ENCODE results near the gene FAF1.
"Not testable (repeated sequence)": the region's sequence is repeated elsewhere in the genome, so short reads cannot be mapped to it uniquely, and the experiment has no call there.

FAF1 gene

GRCh38 chr1:50747394-50747793 is 212.7 kb downstream of the FAF1 start:
- DNase-seq: no peak

DNA sequence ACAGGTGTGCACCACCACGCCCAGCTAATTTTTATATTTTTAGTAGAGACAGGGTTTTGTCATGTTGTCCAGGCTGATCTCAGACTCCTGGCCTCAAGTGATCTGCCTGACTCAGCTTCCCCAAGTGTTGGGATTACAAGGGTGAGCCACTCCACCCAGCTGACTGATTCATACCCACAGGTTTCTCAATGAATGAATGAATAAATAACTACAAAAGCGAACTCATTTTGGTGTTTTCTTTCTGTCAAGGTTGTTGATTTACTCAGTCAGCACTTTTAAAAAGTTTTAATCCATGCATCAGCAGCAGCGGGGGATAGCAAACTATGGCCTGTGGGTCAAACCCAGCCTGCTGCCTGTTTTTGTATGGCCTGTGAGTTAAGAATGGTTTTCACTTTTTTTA is 217.5 kb downstream of the FAF1 start:
- DNase-seq: no peak

GRCh38 chr1:50739125-50739524 is 220.9 kb downstream of the FAF1 start:
- no peak for DNase-seq

DNA sequence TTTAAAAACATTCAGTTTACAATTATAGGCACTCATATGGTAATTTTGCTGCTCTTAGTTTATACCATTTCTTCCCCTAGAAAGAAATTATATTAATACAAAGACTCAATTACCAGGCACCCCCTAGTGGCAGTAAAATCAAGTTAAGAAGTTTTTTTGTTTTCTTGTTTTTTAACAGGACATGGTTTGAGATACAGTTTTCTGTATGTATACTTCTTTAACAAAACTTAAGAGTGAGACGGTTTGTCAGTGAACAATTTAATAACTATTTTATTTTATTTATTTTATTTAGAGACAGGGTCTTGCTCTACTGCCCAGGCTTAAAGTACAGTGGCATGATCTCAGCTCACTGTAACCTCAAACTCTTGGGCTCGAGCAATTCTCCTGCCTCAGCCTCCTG is 224.6 kb downstream of the FAF1 start:
- DNase-seq: no peak

DNA sequence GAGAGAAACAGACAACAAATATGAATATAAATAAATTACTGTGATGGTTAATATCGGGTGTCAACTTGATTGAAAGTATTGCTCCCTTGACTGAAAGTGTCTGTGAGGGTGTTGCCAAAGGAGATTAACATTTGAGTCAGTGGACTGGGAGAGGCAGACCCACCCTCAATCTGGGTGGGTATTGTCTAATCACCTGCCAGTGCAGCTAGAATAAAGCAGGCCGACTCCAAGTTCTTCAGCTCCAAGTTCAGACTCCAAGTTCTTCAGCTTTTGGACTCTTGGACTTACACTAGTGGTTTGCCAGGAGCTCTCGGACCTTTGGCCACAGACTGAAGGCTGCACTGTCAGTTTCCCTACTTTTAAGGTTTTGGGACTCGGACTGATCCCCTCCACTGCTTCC is 232.5 kb downstream of the FAF1 start:
- DNase-seq: not testable (repeated sequence)

DNA sequence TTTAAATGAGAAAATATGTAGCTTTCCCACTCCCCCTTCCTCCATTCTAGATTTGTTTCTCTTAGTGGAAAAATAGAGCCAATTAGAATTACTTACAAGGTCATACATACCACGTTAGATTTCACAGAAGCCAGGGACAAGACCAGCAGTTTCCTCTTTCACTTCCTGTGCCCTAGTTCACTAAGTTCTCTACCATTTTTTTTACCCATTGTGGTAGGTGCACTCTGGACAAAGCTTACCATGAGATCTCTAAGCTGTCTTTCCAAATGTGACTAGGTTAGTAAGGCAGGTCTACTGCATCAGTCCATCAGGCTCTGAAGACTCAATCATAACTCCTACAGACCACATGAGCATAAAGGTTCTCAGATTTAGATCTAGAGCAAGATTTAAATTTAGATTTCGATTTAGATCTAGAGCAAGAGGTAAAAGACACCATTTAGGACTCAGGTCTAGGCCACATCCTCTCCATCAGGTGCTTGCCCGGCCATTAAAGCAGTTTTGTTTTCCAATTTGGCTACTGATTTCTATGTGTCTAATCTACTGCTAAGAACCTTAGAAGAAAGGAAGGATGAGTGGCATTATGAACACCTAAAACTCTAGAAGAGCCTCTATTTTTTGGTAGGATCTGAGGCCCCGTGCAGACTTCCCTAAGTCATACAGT is 235.3 kb downstream of the FAF1 start:
- DNase-seq: no peak

DNA sequence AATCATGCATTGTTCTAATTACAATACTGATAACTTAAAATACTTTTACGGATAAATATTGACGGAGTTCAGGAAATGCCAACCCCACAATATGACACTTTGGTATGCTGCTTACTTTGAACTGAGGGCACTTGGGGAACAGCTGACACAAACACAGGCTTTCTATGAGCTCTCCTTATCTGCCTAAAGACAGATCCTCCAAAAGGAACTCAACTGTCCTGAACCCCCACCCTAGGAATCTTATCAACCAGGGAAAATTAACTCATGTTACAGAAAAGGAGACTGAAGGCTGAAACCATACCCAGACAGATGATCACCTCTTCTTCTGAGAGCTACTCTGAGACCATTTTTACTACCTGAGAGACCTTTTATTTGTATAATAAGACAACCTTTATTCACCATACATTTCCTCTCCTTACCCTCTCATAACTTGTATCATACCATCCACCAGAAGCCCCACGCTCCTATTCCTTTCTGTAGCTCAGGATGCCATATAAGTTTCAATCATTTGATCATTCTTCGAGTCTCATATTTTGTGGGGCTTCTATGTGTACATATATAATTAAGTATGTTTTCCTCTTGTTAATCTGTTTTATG is 239.5 kb downstream of the FAF1 start:
- DNase-seq: no peak

- no peak for DNase-seq
Measured at GRCh38 chr1:50719126-50719525, 240.9 kb downstream of the FAF1 start.

DNA sequence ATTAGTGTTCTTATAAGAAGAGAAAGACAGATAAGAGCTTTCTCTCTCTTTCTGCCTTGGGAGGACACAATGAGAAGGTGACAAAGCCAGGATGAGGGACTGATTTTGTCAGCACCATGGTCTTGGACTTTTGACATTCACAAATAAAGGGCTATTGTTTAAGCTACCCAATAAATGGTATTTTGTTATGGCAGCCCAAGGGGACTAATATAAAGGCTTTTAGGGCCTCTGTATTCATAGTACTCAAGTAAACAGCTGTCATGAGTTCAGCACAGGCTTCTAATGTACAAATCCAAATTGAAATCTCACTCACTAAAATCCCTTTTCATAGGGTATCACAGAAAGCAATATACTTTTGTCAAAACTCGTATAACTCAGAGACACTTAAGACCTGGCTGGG is 242.7 kb downstream of the FAF1 start:
- DNase-seq: no peak

DNA sequence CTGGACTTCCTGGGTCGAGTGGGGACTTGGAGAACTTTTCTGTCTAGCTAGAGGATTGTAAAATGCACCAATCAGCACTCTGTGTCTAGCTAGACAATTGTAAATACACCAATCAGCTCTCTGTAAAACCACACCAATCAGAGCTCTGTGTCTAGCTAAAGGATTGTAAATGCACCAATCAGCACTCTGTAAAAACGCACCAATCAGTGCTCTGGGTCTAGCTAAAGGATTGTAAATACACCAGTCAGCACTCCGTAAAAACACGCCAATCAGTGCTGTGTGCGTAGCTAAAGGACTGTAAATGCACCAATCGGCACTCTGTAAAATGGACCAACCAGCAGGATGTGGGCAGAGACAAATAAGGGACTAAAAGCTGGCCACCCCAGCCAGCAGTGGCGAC is 243.6 kb downstream of the FAF1 start:
- not testable (repeated sequence) for DNase-seq

- no peak for DNase-seq
Measured at GRCh38 chr1:50710099-50710498, 250.0 kb downstream of the FAF1 start.

GRCh38 chr1:50707824-50708223 is 252.2 kb downstream of the FAF1 start:
- DNase-seq: no peak

DNA sequence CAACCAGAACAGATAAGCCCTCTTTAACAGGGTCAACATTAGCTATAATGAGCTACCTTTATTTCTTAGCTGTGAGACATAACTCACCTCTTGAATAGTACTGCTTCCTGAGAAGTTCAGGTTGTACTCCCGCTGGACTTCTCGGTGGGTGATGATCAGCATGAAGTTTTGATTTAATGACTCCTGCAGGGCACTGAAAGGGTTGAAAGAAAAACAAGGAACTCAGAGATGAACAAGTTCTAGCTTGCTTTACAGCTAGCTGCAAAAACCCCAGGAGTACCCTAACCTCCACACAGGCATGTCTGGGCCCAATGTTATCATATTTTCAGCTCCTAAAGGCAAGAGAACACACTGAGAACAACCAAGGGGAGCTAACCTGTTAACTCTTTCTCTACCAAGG is 254.4 kb downstream of the FAF1 start:
- DNase-seq: no peak

DNA sequence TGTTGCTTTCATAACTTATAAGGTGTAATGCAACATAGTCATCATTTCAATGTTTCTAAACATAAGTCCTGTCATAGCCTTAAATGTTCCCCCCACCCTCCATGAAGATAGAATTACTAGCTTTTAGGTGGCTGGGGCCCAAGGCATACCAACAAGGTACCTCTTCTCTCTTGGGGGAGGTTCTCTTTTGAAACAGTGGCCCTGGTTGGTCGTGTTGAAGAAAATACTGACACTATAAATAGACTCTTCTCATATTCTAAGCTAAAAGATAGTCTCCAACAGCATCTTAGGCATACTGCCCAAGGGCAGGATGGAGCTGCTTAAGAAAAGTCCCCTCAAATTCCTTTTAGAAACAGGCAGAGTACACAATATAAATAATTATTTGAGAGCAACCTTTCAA is 255.0 kb downstream of the FAF1 start:
- no peak for DNase-seq

DNA sequence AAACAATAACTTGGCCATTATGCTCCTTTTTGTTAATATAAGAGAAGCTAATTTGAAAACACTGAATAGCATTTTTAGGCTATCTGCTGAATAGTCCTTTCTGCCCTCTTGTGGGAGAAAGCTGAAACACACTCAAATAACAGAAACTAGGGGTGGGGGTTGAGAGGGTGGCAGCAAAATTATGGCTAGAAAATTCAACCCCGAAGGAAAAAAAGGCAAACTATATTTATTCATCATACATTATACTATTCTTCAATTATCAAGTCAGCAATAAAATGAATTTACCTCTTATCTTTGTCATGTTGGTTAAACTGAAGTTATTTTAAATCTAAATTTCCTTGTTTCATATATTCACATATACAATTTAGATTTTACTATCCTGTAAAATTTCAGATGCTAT is 255.9 kb downstream of the FAF1 start:
- no peak for DNase-seq

DNA sequence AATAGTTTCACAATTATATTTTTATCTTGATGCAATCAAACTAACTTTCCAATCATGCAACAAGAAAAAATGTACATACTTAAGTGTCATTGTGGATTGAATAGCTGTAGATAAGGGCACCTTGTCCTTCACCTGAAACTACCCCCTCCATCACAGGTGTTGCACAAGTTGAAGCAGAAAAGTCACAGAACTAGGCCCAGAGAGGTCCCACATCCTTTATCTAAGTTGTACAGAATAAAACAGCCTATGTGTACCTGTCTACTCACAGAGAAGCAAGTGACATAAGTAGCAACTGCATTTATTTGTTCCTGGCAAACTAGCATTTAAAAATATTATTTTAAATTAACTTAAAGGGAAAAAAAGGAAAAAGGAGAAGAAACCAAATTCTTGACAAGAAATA is 256.8 kb downstream of the FAF1 start:
- no peak for DNase-seq

- no peak for DNase-seq
Measured at GRCh38 chr1:50702395-50702794, 257.7 kb downstream of the FAF1 start.

GRCh38 chr1:50701706-50702317 is 258.3 kb downstream of the FAF1 start:
- no peak for DNase-seq

DNA sequence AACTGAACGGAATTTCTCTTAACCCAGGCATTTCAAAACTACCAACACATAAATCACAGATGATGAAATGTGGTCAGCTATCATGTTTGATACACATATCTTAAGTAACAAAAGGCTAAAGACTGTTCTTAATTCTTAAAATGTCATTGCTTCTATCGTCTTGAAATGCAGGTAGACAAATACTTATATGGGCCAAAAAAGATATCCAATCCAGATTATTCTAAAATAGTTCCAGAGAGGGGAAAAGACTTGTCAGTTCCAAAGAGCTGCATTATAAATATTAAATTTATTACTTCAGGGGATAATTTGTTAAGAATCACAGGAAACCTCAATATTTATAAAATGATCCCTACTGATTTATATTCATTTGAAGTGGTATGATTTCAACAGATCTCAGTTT is 259.4 kb downstream of the FAF1 start:
- DNase-seq: no peak

- DNase-seq: no peak
Measured at GRCh38 chr1:50700214-50700613, 259.9 kb downstream of the FAF1 start.

DNA sequence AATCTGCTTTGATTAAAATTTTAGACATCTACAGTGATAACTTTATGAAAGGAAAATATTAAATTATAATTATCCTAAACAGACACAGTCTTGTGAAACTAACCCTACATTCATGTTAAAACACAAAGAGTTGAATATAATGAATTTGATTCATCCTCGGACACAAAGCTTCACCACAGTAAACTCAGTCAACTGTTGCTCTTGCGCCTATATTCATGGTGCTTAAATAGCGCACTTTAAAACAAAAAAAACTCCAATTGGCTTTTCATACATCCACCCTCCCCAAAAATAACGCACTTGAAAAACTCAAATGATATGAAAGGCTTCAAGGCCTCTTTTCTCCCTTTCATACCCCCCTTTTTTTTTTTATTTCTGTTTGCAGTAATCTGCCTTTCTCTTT is 260.3 kb downstream of the FAF1 start:
- DNase-seq: no peak

DNA sequence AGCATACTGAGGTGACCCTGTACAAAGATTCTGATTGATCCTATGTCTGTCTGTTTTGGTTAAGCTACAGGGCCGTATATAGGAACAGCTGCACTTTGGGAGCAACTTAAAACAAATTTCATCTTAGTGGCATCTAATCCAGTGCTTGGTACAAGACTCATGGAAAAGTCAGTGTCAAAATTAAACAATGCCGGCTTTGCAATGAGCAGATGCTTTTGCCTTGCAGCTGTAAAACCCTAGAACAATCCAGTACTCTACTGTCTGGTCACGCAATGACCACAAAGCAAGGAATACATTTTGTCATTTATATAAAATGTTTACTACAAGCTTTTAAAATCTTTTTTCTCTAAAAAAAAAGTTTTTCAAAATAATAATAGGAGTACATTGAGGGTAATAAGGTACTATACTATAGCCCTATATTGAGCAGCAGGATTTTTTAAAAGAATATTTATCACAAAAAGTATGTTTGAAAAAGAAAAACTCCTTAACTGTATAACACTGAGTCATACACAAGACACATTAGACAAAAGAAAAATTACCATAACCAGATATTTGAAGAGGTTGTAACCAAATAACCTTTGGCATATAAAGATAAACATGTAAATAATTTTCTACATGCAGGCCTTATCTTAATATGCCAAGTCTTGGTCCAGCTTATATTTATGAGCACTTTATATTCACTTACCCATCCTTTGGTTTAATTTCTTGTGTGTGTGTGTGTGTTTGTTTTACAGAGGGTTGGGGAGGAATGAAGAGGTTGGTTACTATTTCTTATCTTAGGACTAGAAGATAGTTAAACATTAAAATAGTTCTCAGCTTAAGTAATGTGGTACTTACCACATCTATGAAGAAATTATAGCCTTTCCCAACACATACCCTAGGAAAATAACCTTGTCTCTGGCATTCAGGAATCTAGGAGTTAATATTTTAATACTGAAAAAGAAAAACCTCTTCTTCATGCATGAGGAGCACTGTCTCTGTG is 262.3 kb downstream of the FAF1 start:
- no peak for DNase-seq

- no peak for DNase-seq
Measured at GRCh38 chr1:50693829-50694228, 266.2 kb downstream of the FAF1 start.

- DNase-seq: no peak
Measured at GRCh38 chr1:50684185-50684584, 275.9 kb downstream of the FAF1 start.
